ENCODE results near the gene C1orf141. TPM values are rescaled to one million over a fixed set of nuclear protein-coding genes. Genes with fewer than 3 reads are reported as not detected.
"Not testable (repeated sequence)": the region's sequence is repeated elsewhere in the genome, so short reads cannot be mapped to it uniquely, and the experiment has no call there.

C1orf141 gene
- total and polyA plus RNA-seq, 8 donors, result 0.24 to 2.3 (median 0.40) TPM; not detected in 2

DNA sequence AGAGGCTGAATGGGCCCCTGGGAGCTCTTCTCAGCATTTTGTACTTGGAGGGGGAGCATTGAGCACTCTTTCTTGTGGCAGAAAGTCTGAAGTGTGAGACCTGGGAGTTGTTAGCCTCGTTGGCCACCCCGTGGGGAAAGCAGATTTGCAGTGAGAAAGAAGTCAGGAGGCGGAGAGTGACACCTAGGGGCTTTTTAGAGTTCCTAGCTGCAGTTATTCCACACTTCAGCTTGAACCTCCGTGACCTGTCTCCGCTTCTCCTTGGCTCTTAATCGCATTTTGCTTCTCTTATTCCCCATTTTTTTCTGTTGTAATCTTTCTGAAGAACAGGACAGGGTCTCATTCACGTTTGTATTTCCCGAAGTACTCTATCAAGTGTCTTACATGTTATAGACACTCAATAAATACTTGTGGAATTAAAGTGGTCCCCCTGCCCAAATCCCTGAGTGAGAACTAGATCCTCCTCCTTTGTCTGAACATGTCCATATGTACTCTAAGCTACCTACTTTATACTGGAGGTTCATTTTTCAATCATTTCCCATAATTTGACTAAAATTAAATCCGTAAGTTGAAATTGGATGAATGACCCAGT, 14.5 kb upstream of the C1orf141 start:
- Histone ChIP-seq H3K4me1 (peaks cover 0 to 9% of the 10 kb centered on the region in 2 donors), H3K4me3 (no peak overlapping the region), H3K36me3 (no peaks in the 10 kb centered on the region), H3K27me3 (no peaks in the 10 kb centered on the region), H3K9me3 (no peaks in the 10 kb centered on the region), H3K27ac (no peak overlapping the region)
- TF ChIP-seq, protein P1, sequence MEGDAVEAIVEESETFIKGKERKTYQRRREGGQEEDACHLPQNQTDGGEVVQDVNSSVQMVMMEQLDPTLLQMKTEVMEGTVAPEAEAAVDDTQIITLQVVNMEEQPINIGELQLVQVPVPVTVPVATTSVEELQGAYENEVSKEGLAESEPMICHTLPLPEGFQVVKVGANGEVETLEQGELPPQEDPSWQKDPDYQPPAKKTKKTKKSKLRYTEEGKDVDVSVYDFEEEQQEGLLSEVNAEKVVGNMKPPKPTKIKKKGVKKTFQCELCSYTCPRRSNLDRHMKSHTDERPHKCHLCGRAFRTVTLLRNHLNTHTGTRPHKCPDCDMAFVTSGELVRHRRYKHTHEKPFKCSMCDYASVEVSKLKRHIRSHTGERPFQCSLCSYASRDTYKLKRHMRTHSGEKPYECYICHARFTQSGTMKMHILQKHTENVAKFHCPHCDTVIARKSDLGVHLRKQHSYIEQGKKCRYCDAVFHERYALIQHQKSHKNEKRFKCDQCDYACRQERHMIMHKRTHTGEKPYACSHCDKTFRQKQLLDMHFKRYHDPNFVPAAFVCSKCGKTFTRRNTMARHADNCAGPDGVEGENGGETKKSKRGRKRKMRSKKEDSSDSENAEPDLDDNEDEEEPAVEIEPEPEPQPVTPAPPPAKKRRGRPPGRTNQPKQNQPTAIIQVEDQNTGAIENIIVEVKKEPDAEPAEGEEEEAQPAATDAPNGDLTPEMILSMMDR (IDR thresholded peaks at IDR 0.05), result peak; percentile 45 to 58
- intact Hi-C loops (cut with DNase I), result loop anchor here in 1 of 2 donors (10.0 kb wide), 1 partner anchor 144 kb away; no protein-coding TSS in a partner anchor
- ATAC-seq, result peak; percentile 99
- DNase-seq, result peak in 3 of 4 donors; percentile 47 to 77 (median 47)

DNA sequence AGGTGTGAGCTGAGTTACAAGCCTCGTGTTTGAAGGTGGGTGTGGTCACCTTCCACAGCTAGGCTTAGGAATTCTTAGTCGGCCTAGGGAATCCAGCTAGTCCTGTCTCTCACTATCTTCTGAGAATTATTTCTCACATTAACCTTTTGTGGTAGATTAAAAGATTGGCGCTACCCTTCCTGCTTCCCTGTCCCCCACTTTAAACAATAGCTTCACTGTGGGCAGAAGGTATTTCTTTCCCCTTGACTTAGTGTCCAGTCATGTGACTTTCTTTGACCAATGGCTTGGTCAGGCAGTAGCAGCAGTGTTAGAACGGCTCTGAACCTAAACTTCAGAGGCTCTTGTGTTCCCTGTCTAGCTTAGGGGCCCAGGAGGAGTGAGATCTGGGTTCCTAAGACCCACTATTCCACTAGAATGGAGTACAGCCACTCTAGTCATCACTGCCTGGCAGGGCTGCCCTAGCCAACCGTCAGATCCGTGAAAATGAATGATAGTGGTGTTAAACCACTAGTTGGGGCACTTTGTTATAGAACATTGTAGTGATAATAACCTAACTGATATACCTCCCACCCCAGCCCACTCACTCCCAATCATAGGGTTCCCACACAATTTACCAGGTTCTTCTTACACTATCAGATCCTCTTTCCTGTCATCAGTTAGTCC, 13.9 kb upstream of the C1orf141 start:
- no peaks in the 10 kb centered on the region for H3K36me3 ChIP-seq
- TF ChIP-seq, protein P1 (IDR thresholded peaks at IDR 0.05), result no peak
- intact Hi-C loops (cut with DNase I), result loop anchor here in 1 of 2 donors (10.0 kb wide), 1 partner anchor 144 kb away; no protein-coding TSS in a partner anchor
- no peaks in the 10 kb centered on the region for H3K9me3 ChIP-seq
- DNase-seq (no peak), ATAC-seq (peak; percentile 54)
- no peaks in the 10 kb centered on the region for H3K27me3 ChIP-seq
- peaks cover 0 to 9% of the 10 kb centered on the region in 2 donors for H3K4me1 ChIP-seq
- no peak overlapping the region for H3K4me3 ChIP-seq
- no peak overlapping the region for H3K27ac ChIP-seq

DNA sequence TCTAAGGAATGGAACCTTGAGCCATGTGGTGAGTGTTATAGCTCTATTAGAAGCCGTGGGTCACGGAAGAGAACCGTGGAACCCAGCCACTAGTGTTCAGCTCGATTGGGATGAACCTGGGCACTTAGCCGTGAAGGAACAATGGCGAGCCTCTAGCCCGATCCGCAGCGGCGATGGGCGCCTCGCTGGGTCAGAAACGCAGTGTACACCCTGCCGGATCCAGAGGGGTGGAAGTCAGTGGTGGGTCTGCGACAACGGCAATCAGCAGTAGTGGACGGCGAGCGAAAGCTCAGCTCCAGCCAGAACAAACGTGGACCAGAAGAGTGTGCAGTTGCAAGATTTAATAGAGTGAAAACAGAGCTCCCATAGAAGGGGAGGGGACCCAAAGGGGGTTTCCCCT, 13.2 kb upstream of the C1orf141 start:
- DNase-seq, H3K4me3 ChIP-seq, ATAC-seq, H3K9me3 ChIP-seq, H3K27ac ChIP-seq, H3K36me3 ChIP-seq, H3K27me3 ChIP-seq, H3K4me1 ChIP-seq: not testable (repeated sequence)
- intact Hi-C loops (cut with DNase I), result loop anchor here in 1 of 2 donors (10.0 kb wide), 1 partner anchor 143 kb away; no protein-coding TSS in a partner anchor

DNA sequence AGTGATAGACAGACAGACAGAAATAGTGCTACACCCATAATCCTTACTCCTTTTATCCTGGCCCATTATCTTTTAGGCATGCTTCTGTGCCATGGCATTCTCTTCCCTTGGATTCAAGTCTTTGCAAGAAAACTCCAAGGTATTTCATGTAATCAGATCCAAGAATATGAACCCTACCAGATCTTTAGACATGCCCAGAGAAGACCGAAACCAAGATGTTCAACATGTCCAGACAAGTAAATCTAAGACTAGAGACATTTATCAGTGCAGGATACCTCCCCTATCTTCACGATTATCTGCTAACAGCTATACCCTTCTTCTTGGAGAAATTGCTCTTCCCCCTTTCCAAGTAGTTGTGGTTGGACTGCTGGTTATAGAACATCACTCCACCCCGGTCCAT, 11.8 kb upstream of the C1orf141 start:
- H3K27me3 ChIP-seq, result no peaks in the 10 kb centered on the region
- H3K4me1 ChIP-seq, result peaks cover 0 to 9% of the 10 kb centered on the region in 2 donors
- no peaks in the 10 kb centered on the region for H3K36me3 ChIP-seq
- TF ChIP-seq, protein P1 (IDR thresholded peaks at IDR 0.05), result no peak
- no peak overlapping the region for H3K4me3 ChIP-seq
- H3K27ac ChIP-seq, result no peak overlapping the region
- no peak for DNase-seq
- intact Hi-C loops (cut with DNase I), result loop anchor here in 1 of 2 donors (10.0 kb wide), 1 partner anchor 142 kb away; no protein-coding TSS in a partner anchor
- no peak for ATAC-seq
- no peaks in the 10 kb centered on the region for H3K9me3 ChIP-seq

DNA sequence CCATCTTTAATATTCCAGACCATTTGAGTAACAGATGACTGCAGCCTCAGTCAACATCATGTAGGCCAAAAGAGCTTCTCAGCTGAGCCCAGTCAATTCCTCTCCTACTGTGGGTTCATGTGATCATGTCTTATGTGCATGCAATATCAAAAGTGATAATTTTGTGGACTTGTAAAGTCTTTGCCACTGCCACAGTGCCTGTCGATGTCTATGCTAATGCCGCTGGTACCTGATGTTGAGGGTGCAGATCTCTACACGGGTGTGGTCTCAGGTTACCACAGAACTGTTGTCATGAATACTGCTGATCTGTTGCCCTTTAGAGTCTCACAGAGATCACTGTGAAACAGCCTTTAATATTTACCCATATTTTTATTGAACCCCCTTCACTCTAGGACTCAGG, 11.3 kb upstream of the C1orf141 start:
- DNase-seq (no peak), ATAC-seq (no peak)
- Histone ChIP-seq H3K4me3 (no peak overlapping the region), H3K36me3 (no peaks in the 10 kb centered on the region), H3K4me1 (peaks cover 0 to 9% of the 10 kb centered on the region in 2 donors), H3K9me3 (no peaks in the 10 kb centered on the region), H3K27me3 (no peaks in the 10 kb centered on the region), H3K27ac (no peak overlapping the region)
- TF ChIP-seq, protein P1 (IDR thresholded peaks at IDR 0.05), result no peak
- intact Hi-C loops (cut with DNase I), result loop anchor here in 1 of 2 donors (10.0 kb wide), 1 partner anchor 141 kb away; no protein-coding TSS in a partner anchor

Measured in left lung (tissue), 10 donors.